NCI-H446 (cell line): Measurements from ENCODE around the gene SDK2.

Experiments
- DNase-seq, 2 experiments: peaks; one replicate each; lab custom pipeline; 2025; lab: John Stamatoyannopoulos, UW

SDK2 gene

GRCh38 chr17:73365301-73365874 is 278.9 kb downstream of the SDK2 start:
- no peak for DNase-seq

- DNase-seq: no peak
Measured at GRCh38 chr17:73364155-73364522, 280.1 kb downstream of the SDK2 start.

GRCh38 chr17:73363442-73364154 is 280.6 kb downstream of the SDK2 start:
- no peak for DNase-seq

GRCh38 chr17:73362697-73363096 is 281.5 kb downstream of the SDK2 start:
- DNase-seq: no peak

GRCh38 chr17:73360961-73361761 is 283.1 kb downstream of the SDK2 start:
- no peak for DNase-seq

GRCh38 chr17:73359987-73360410 is 284.2 kb downstream of the SDK2 start:
- no peak for DNase-seq

- no peak for DNase-seq
Measured at GRCh38 chr17:73359352-73359751, 284.9 kb downstream of the SDK2 start.

- no peak for DNase-seq
Measured at GRCh38 chr17:73358668-73359067, 285.6 kb downstream of the SDK2 start.

GRCh38 chr17:73357981-73358380 is 286.3 kb downstream of the SDK2 start:
- DNase-seq: no peak

- DNase-seq: no peak
Measured at GRCh38 chr17:73357318-73357717, 286.9 kb downstream of the SDK2 start.

GRCh38 chr17:73356561-73357170 is 287.6 kb downstream of the SDK2 start:
- DNase-seq: peak in 1 of 2 experiments; percentile 20

- no peak for DNase-seq
Measured at GRCh38 chr17:73354423-73355284, 289.6 kb downstream of the SDK2 start.

GRCh38 chr17:73352261-73352660 is 292.0 kb downstream of the SDK2 start:
- no peak for DNase-seq

GRCh38 chr17:73351764-73352163 is 292.5 kb downstream of the SDK2 start:
- no peak for DNase-seq

- no peak for DNase-seq
Measured at GRCh38 chr17:73350864-73351263, 293.4 kb downstream of the SDK2 start.

GRCh38 chr17:73349647-73350046 is 294.6 kb downstream of the SDK2 start:
- no peak for DNase-seq

GRCh38 chr17:73349138-73349537 is 295.1 kb downstream of the SDK2 start:
- no peak for DNase-seq

- no peak for DNase-seq
Measured at GRCh38 chr17:73348829-73349095, 295.5 kb downstream of the SDK2 start.

GRCh38 chr17:73348018-73348828 is 296.0 kb downstream of the SDK2 start:
- no peak for DNase-seq

GRCh38 chr17:73347351-73347750 is 296.9 kb downstream of the SDK2 start:
- no peak for DNase-seq

- no peak for DNase-seq
Measured at GRCh38 chr17:73346501-73347162, 297.6 kb downstream of the SDK2 start.
